ENCODE data around the gene PACRGL. TPM values are rescaled to one million over a fixed set of nuclear protein-coding genes. Genes with fewer than 3 reads are reported as not detected.

Gene PACRGL
- total and polyA plus RNA-seq, 10 of the 15 experiments (the other 5 are each of a cell fraction or from before 2014, with no cell fraction given): 1.7 to 17.2 (median 7.3) TPM

- TF ChIP-seq ZBTB11 (CRISPR knock-in tag; IDR thresholded peaks at IDR 0.05) (no peak), ZZZ3 (IDR thresholded peaks at IDR 0.05; ENCODE audit: control insufficient read depth, insufficient read length, low read depth) (no peak), SMARCA5 (IDR thresholded peaks at IDR 0.05) (no peak), PML (IDR thresholded peaks at IDR 0.05; ENCODE audit: low read length) (peak; percentile 56; the same call in 1 of the 2 replicates), MYB (IDR thresholded peaks at IDR 0.05; ENCODE audit: borderline replicate concordance, low read depth, low read length) (no peak), ETV6 (conservative IDR thresholded peaks at IDR 0.05 in 1 of 2, IDR thresholded peaks at IDR 0.05 in 1 of 2; ENCODE audit: borderline replicate concordance in 1 of 2, low read depth in 1 of 2) (no peak), ATF3 (IDR thresholded peaks at IDR 0.05; ENCODE audit: borderline replicate concordance, extremely low read depth, low read depth, low read length) (peak; percentile 47; the same call in 1 of the 2 replicates), TCF12 (IDR thresholded peaks at IDR 0.05; ENCODE audit: low read depth, low read length) (no peak), CUX1 (IDR thresholded peaks at IDR 0.05; ENCODE audit: insufficient replicate concordance, low read depth, low read length) (no peak), RAD21 (IDR thresholded peaks at IDR 0.05; ENCODE audit: insufficient read depth, low read depth, low read length) (no peak), HCFC1 (IDR thresholded peaks at IDR 0.05; ENCODE audit: low read length) (peak; percentile 68), TBL1XR1 (IDR thresholded peaks at IDR 0.05; ENCODE audit: low read depth, low read length) (no peak), SREBF1 (IDR thresholded peaks at IDR 0.05; ENCODE audit: low read length) (no peak), SUZ12 (IDR thresholded peaks at IDR 0.05; ENCODE audit: unreplicated experiment) (no peak), PAX5 (IDR thresholded peaks at IDR 0.05; ENCODE audit: borderline replicate concordance, low read depth, low read length) (peak; percentile 64; the same call in 1 of the 2 replicates), RAD51 (IDR thresholded peaks at IDR 0.05) (peak; percentile 88), CTCF (IDR thresholded peaks at IDR 0.05 in 2 of 3, conservative IDR thresholded peaks at IDR 0.05 in 1 of 3; ENCODE audit: control insufficient read depth in 2 of 3, extremely low read depth in 1 of 3, insufficient read depth in 1 of 3, low read depth in 3 of 3, low read length in 3 of 3) (no peak), NBN (IDR thresholded peaks at IDR 0.05) (peak; percentile 74), NR2C2 (IDR thresholded peaks at IDR 0.05; ENCODE audit: borderline replicate concordance, control insufficient read depth, insufficient read length, low read depth) (no peak)
Measured at GRCh38 chr4:20700007-20700761, at the start of gene PACRGL (continued).
